ENCODE results near the gene CLSTN3.

- no peak for TF ChIP-seq CTCF (conservative IDR thresholded peaks at IDR 0.05; ENCODE audit: low read depth in 2 of 2)
- no peak for TF ChIP-seq POLR2AphosphoS5 (IDR thresholded peaks at IDR 0.05; ENCODE audit: low read depth)
- no peak for TF ChIP-seq EZH2 (IDR thresholded peaks at IDR 0.05; ENCODE audit: low read depth, unreplicated experiment)
- no peak for TF ChIP-seq REST (IDR thresholded peaks at IDR 0.05; ENCODE audit: unreplicated experiment)
- TF ChIP-seq EZH2phosphoT487 (IDR thresholded peaks at IDR 0.05; ENCODE audit: unreplicated experiment), result no peak
- TF ChIP-seq NANOG (IDR thresholded peaks at IDR 0.05; ENCODE audit: borderline replicate concordance), result no peak
These were observed 26.4 kb downstream of the CLSTN3 start for GRCh38 chr12:7156259-7157197.
